ENCODE results near the gene MRPS34.
A peak's percentile ranks its signal among the peaks of the same experiment; 100 is the strongest.

Gene MRPS34

GRCh38 chr16:1729026-1729425 is 43.9 kb downstream of the MRPS34 start:
- H3K4me1 Mint-ChIP-seq: no peaks in the 10 kb centered on the region
- peaks cover 21% of the 10 kb centered on the region for H3K36me3 Mint-ChIP-seq (ENCODE audit: low read depth)

DNA sequence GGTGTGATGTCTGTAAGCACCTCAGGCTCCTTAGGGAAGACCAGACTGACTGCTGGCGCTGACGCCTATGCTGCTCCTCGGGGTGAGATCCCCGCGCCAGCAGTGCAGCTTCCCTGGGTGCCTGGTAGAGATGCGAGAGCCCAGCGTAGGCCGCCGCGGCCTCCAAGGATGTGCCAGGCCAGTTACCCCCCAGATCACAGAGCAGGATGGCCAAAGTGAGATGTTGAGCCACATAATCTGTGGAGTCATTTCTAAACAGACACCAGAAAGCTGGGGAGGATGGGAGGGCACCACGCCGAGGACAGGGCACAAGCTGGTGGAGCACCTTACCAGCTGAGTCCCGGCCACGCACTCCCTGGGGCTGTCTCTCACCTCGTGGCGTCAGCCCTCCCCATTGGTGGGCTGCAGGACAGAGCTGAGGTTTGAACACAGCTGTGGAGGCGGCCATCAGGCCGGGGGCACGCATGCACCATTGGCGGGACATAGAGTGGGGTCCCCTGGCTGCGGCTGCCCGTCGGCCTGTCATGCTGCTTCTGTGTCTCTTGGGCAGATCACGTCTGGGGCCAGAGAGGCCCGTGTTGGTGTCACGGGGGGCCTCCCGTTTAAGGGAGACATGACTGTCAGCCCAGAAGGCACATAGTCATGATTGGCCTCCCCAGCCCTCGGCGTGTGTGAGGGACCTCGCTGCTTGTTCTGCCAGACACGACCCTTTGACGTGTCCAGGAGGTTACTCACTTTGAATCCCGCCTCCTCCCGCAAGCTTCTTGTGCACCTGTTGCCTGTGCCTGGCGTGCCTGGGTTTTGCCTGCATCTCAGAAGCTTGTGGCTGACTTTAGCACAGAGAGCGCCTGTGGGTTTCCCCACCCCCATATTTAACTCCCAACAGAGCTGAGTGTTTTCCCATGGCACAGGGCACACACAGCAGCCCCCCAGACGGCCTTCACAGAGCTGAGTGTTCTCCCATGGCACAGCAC is 45.0 kb downstream of the MRPS34 start:
- Mint-ChIP-seq H3K27ac (peak overlapping the region; percentile 38), H3K27me3 (ENCODE audit: low read depth, poor library complexity) (no peaks in the 10 kb centered on the region), H3K4me3 (no peak overlapping the region)

More at GRCh38 chr16:1729026-1729425, 43.9 kb downstream of the MRPS34 start:
- TF ChIP-seq, protein P1, sequence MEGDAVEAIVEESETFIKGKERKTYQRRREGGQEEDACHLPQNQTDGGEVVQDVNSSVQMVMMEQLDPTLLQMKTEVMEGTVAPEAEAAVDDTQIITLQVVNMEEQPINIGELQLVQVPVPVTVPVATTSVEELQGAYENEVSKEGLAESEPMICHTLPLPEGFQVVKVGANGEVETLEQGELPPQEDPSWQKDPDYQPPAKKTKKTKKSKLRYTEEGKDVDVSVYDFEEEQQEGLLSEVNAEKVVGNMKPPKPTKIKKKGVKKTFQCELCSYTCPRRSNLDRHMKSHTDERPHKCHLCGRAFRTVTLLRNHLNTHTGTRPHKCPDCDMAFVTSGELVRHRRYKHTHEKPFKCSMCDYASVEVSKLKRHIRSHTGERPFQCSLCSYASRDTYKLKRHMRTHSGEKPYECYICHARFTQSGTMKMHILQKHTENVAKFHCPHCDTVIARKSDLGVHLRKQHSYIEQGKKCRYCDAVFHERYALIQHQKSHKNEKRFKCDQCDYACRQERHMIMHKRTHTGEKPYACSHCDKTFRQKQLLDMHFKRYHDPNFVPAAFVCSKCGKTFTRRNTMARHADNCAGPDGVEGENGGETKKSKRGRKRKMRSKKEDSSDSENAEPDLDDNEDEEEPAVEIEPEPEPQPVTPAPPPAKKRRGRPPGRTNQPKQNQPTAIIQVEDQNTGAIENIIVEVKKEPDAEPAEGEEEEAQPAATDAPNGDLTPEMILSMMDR (IDR thresholded peaks at IDR 0.05): no peak
- no peak overlapping the region for H3K4me3 Mint-ChIP-seq
- DNase-seq: no peak
- H3K9me3 Mint-ChIP-seq: no peaks in the 10 kb centered on the region
- H3K27me3 Mint-ChIP-seq (ENCODE audit: low read depth, poor library complexity): no peaks in the 10 kb centered on the region
- no peak overlapping the region for H3K27ac Mint-ChIP-seq

GRCh38 chr16:1726661-1727502 is 46.1 kb downstream of the MRPS34 start:
- Mint-ChIP-seq H3K27me3 (ENCODE audit: low read depth, poor library complexity) (no peaks in the 10 kb centered on the region), H3K27ac (peak overlapping the region; percentile 38), H3K4me3 (no peak overlapping the region), H3K36me3 (ENCODE audit: low read depth) (peaks cover 23% of the 10 kb centered on the region), H3K9me3 (no peaks in the 10 kb centered on the region), H3K4me1 (no peaks in the 10 kb centered on the region)
- no peak for DNase-seq
- TF ChIP-seq, protein P1 (IDR thresholded peaks at IDR 0.05): no peak

More for the DNA sequence above, 45.0 kb downstream of the MRPS34 start:
- TF ChIP-seq, protein P1 (IDR thresholded peaks at IDR 0.05): no peak
- H3K36me3 Mint-ChIP-seq (ENCODE audit: low read depth): peaks cover 21% of the 10 kb centered on the region
- no peaks in the 10 kb centered on the region for H3K9me3 Mint-ChIP-seq
- no peak for DNase-seq
- H3K4me1 Mint-ChIP-seq: no peaks in the 10 kb centered on the region

DNA sequence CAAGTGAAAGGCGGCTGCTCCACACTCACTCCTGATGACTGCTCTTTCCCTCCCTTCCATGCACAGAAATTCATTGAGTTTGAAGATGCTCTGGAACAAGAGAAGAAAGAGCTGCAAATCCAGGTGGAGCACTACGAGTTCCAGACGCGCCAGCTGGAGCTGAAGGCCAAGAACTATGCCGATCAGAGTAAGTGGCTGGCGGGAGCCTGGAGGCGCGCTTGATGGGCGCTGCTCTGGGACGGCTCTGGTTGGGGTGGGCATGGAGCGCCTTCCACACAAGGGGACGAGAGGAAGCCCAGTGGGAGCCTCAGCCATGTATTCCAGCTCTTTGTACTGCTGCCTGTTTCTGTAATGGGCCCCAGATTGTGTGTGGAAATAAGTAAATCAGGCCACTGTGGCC is 48.4 kb downstream of the MRPS34 start:
- Mint-ChIP-seq H3K4me3 (no peak overlapping the region), H3K4me1 (no peaks in the 10 kb centered on the region)
- TF ChIP-seq, protein P1 (IDR thresholded peaks at IDR 0.05): no peak

GRCh38 chr16:1723450-1724147 is 49.3 kb downstream of the MRPS34 start:
- TF ChIP-seq, protein P1 (IDR thresholded peaks at IDR 0.05): peak; percentile 81
- H3K4me1 Mint-ChIP-seq: no peaks in the 10 kb centered on the region
- no peaks in the 10 kb centered on the region for H3K9me3 Mint-ChIP-seq
- no peaks in the 10 kb centered on the region for H3K27me3 Mint-ChIP-seq (ENCODE audit: low read depth, poor library complexity)
- no peak overlapping the region for H3K27ac Mint-ChIP-seq
- H3K36me3 Mint-ChIP-seq (ENCODE audit: low read depth): peaks cover 34% of the 10 kb centered on the region
- H3K4me3 Mint-ChIP-seq: no peak overlapping the region
- DNase-seq: peak; percentile 47

More for the DNA sequence above, 48.4 kb downstream of the MRPS34 start:
- Mint-ChIP-seq H3K36me3 (ENCODE audit: low read depth) (peaks cover 31% of the 10 kb centered on the region), H3K27ac (no peak overlapping the region), H3K9me3 (no peaks in the 10 kb centered on the region), H3K27me3 (ENCODE audit: low read depth, poor library complexity) (no peaks in the 10 kb centered on the region)
- DNase-seq: no peak
